Calu3 (cell line): ENCODE data around the gene ART1. TPM values are rescaled to one million over a fixed set of nuclear protein-coding genes. Genes with fewer than 3 reads are reported as not detected.

Source experiments
- BruUV-seq: library from RNA; stranded (reverse); fragments of 400-500 nt; replicated peaks from 2 replicates; lab custom pipeline; 2021; lab: Mats Ljungman, UMichigan
- CTCF ChIA-PET: fragments of 300-600 bp; sonication (Branson Sonifier 250); formaldehyde crosslinking; loops from one replicate; lab custom pipeline; 2022; ENCODE audit warnings: antibody characterized with exemption; lab: Charles Lee
- DNase-seq: peaks from one replicate; pipeline ENCODE4 v3.0.0; 2022
- H3K27ac Mint-ChIP-seq: one replicate; pipeline ENCODE4 v1.8.0; 2022; ENCODE audit warnings: mixed read lengths; ENCODE audit not compliant: unreplicated experiment
- H3K27me3 Mint-ChIP-seq: one replicate; pipeline ENCODE4 v1.8.0; 2022; ENCODE audit warnings: mixed read lengths; ENCODE audit not compliant: unreplicated experiment
- H3K36me3 Mint-ChIP-seq: one replicate; pipeline ENCODE4 v1.8.0; 2022; ENCODE audit warnings: mild to moderate bottlenecking, moderate library complexity, mixed read lengths; ENCODE audit not compliant: insufficient read depth, unreplicated experiment
- H3K4me1 Mint-ChIP-seq: one replicate; pipeline ENCODE4 v1.8.0; 2022; ENCODE audit warnings: mild to moderate bottlenecking, low read depth, mixed read lengths; ENCODE audit not compliant: unreplicated experiment
- H3K4me3 Mint-ChIP-seq: one replicate; pipeline ENCODE4 v1.8.0; 2022; ENCODE audit warnings: mild to moderate bottlenecking, low read depth, moderate library complexity, mixed read lengths; ENCODE audit not compliant: unreplicated experiment
- H3K9me3 Mint-ChIP-seq: one replicate; pipeline ENCODE4 v1.8.0; 2022; ENCODE audit warnings: low read depth, mixed read lengths; ENCODE audit not compliant: unreplicated experiment
- CTCF ChIP-seq: fragments of 200-600 bp; IDR thresholded peaks from one replicate; pipeline ENCODE4 v1.8.0; 2022; ENCODE audit warnings: antibody characterized with exemption; ENCODE audit not compliant: unreplicated experiment
- intact Hi-C: fragments of 100-400 bp; cut with micrococcal nuclease; formaldehyde crosslinking; loops from one replicate; pipeline ENCODE4 v1.10.0; 2022; ENCODE audit not compliant: unreplicated experiment
- total RNA-seq: library from RNA; stranded (reverse); gene quantifications from 2 replicates; pipeline ENCODE4 v1.2.3, GENCODE V29; 2022

Gene ART1
- total RNA-seq, 1 experiment from 2014 or later, result not detected

DNA sequence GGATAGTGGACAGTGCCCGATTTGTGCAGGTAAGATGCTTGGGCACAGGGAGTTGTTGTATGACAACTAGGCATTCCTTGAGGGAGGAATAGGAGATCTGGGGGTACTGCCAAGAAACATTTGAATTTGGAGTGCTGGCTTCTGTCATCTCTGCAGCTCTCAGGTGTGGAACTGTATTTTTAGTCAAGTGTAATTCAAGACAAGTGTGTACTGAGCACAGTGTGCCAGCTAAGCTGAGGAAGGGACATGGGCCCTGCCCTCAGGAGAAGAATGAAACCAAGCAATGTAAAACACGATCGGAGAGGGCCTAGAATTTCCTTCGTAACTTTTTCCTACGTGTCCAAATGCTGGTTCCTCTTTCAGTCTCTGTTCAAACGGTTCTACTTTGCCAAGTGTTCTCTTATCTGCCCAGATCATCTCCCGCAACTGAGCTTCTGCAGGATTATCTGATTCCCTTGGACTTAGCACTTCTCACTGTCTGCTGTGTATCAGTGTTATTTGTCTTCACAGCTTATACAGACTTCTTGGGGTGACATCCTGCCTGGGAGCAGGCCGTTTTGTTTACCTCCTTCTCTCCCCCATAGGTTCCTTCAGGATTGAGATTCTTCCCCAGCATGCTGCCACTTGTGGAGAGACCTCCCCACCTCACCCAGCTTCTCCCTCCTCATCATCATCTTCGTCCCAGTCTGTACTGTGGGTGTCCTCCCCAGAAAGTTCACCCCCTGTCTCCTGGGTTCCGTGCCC, 30.8 kb upstream of the ART1 start:
- Mint-ChIP-seq H3K9me3 (no peaks in the 10 kb centered on the region), H3K4me1 (no peaks in the 10 kb centered on the region), H3K36me3 (no peaks in the 10 kb centered on the region), H3K4me3 (no peak overlapping the region), H3K27ac (no peak overlapping the region), H3K27me3 (peaks cover 56% of the 10 kb centered on the region)
- intact Hi-C loops, result no loop called here
- DNase-seq, result no peak
- CTCF ChIA-PET, result interaction anchor here (0.6 kb wide), 1 partner anchor 693 kb away, joined by 9 read pairs; no protein-coding TSS in a partner anchor
- no TSS peak for BruUV-seq
- TF ChIP-seq CTCF, result no peak

DNA sequence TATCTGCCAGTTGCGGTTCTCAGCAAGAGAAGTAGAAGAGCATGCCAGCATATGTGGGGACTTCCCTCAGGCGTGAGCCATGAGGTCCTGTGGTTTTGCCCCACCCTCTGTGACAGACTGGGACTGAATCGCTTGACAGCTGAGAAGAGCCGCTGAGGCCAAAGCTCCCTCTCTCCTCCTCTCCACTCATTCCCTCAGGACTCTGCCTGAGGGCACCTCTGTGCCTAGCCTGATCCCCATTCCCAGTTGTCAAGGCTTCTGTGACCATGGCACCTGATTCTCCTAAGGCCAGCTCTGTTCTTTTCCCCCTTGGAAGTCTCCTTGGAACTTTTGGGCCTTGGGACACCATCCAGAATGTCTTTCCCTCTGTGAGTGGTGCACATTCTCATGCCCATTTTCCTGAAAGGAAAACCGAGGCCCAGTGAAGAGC, 30.2 kb upstream of the ART1 start:
- no peaks in the 10 kb centered on the region for H3K36me3 Mint-ChIP-seq
- intact Hi-C loops, result no loop called here
- TF ChIP-seq CTCF, result no peak
- CTCF ChIA-PET, result interaction anchor here (0.6 to 0.7 kb wide), 2 partner anchors 17 to 693 kb away, joined by 3 to 9 read pairs; no protein-coding TSS in a partner anchor
- H3K4me3 Mint-ChIP-seq, result no peak overlapping the region
- no peaks in the 10 kb centered on the region for H3K9me3 Mint-ChIP-seq
- no TSS peak for BruUV-seq
- H3K4me1 Mint-ChIP-seq, result no peaks in the 10 kb centered on the region
- peaks cover 61% of the 10 kb centered on the region for H3K27me3 Mint-ChIP-seq
- no peak for DNase-seq
- H3K27ac Mint-ChIP-seq, result no peak overlapping the region

GRCh38 chr11:3615998-3616397, 28.9 kb upstream of the ART1 start:
- Mint-ChIP-seq H3K36me3 (no peaks in the 10 kb centered on the region), H3K4me1 (no peaks in the 10 kb centered on the region), H3K27me3 (peaks cover 67% of the 10 kb centered on the region), H3K4me3 (no peak overlapping the region), H3K27ac (no peak overlapping the region), H3K9me3 (no peaks in the 10 kb centered on the region)
- CTCF ChIA-PET, result no interaction called here
- intact Hi-C loops, result no loop called here
- DNase-seq, result no peak
- no TSS peak for BruUV-seq
- TF ChIP-seq CTCF, result no peak

- H3K4me1 Mint-ChIP-seq, result no peaks in the 10 kb centered on the region
- DNase-seq, result no peak
- no peak for TF ChIP-seq CTCF
- H3K27ac Mint-ChIP-seq, result no peak overlapping the region
- no peaks in the 10 kb centered on the region for H3K9me3 Mint-ChIP-seq
- no peaks in the 10 kb centered on the region for H3K36me3 Mint-ChIP-seq
- H3K27me3 Mint-ChIP-seq, result peaks cover 69% of the 10 kb centered on the region
- no peak overlapping the region for H3K4me3 Mint-ChIP-seq
- BruUV-seq, result no TSS peak
- intact Hi-C loops, result no loop called here
- CTCF ChIA-PET, result no interaction called here
Measured at GRCh38 chr11:3616721-3617460, 28.0 kb upstream of the ART1 start.
